Parathyroid adenoma (tissue), 2 donors: ENCODE data around the gene SIN3A.

ENCODE experiments used
- H2AFZ ChIP-seq: fragments of 300-600 bp; sonication (generic); one replicate; pipeline ENCODE4 v1.7.0; 2017; ENCODE audit warnings: antibody characterized with exemption, mild to moderate bottlenecking
- H3K27ac ChIP-seq: fragments of 300-600 bp; sonication (generic); one replicate; pipeline ENCODE4 v1.7.0; 2017
- H3K27me3 ChIP-seq: fragments of 300-600 bp; sonication (generic); one replicate; pipeline ENCODE4 v1.7.0; 2017; ENCODE audit warnings: low read length; ENCODE audit not compliant: control insufficient read depth, insufficient read depth
- H3K36me3 ChIP-seq: fragments of 300-600 bp; sonication (generic); one replicate; pipeline ENCODE4 v1.7.0; 2017; ENCODE audit warnings: low read length; ENCODE audit not compliant: control insufficient read depth, insufficient read depth
- H3K4me1 ChIP-seq: fragments of 300-600 bp; sonication (generic); one replicate; pipeline ENCODE4 v1.7.0; 2017; ENCODE audit warnings: control low read depth
- H3K4me2 ChIP-seq: fragments of 300-600 bp; sonication (generic); one replicate; pipeline ENCODE4 v1.7.0; 2017; ENCODE audit warnings: low read length
- H3K4me3 ChIP-seq: fragments of 300-600 bp; sonication (generic); one replicate; pipeline ENCODE4 v1.7.0; 2017; ENCODE audit warnings: low read depth, low read length
- H3K79me2 ChIP-seq: fragments of 300-600 bp; sonication (generic); one replicate; pipeline ENCODE4 v1.7.0; 2017; ENCODE audit warnings: control low read depth
- H3K9ac ChIP-seq: fragments of 300-600 bp; sonication (generic); one replicate; pipeline ENCODE4 v1.7.0; 2017; ENCODE audit warnings: mild to moderate bottlenecking
- H3K9me3 ChIP-seq: fragments of 300-600 bp; sonication (generic); one replicate; pipeline ENCODE4 v1.7.0; 2017; ENCODE audit warnings: low read length; ENCODE audit not compliant: control insufficient read depth
- TF ChIP-seq, protein P1 (sequence below): fragments of 300-600 bp; sonication (generic); IDR thresholded peaks from one replicate; pipeline ENCODE4 v1.7.0; 2017; ENCODE audit warnings: antibody characterized with exemption, mild to moderate bottlenecking
- donor health status: primary hyperparathyroidism.

The SIN3A gene

DNA sequence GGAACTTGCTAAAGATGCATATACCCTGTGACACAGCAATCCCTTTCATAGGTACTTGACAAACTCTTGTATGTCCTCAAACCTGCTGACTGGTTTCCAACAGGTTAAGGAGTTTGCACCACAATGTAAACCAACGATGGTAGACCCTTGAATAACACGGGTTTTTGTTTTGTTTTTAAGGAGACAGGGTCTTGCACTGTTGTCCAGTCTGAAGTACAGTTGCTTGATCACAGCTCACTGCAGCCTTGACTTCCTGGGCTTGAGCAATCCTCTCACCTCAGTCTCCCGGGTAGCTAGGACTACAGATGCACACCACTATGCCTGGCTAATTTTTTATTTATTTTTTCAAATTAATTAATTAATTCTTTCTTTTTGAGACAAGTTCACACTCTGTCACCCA lies 23.3 kb downstream of the SIN3A start:
- Histone ChIP-seq H2AFZ (no peak overlapping the region), H3K27ac (no peak overlapping the region), H3K27me3 (no peaks in the 10 kb centered on the region), H3K4me1 (no peaks in the 10 kb centered on the region), H3K4me2 (no peak overlapping the region), H3K36me3 (no peaks in the 10 kb centered on the region), H3K9me3 (no peaks in the 10 kb centered on the region), H3K4me3 (no peak overlapping the region), H3K79me2 (peaks cover 23% of the 10 kb centered on the region), H3K9ac (no peak overlapping the region)
- TF ChIP-seq, protein P1, sequence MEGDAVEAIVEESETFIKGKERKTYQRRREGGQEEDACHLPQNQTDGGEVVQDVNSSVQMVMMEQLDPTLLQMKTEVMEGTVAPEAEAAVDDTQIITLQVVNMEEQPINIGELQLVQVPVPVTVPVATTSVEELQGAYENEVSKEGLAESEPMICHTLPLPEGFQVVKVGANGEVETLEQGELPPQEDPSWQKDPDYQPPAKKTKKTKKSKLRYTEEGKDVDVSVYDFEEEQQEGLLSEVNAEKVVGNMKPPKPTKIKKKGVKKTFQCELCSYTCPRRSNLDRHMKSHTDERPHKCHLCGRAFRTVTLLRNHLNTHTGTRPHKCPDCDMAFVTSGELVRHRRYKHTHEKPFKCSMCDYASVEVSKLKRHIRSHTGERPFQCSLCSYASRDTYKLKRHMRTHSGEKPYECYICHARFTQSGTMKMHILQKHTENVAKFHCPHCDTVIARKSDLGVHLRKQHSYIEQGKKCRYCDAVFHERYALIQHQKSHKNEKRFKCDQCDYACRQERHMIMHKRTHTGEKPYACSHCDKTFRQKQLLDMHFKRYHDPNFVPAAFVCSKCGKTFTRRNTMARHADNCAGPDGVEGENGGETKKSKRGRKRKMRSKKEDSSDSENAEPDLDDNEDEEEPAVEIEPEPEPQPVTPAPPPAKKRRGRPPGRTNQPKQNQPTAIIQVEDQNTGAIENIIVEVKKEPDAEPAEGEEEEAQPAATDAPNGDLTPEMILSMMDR = no peak

DNA sequence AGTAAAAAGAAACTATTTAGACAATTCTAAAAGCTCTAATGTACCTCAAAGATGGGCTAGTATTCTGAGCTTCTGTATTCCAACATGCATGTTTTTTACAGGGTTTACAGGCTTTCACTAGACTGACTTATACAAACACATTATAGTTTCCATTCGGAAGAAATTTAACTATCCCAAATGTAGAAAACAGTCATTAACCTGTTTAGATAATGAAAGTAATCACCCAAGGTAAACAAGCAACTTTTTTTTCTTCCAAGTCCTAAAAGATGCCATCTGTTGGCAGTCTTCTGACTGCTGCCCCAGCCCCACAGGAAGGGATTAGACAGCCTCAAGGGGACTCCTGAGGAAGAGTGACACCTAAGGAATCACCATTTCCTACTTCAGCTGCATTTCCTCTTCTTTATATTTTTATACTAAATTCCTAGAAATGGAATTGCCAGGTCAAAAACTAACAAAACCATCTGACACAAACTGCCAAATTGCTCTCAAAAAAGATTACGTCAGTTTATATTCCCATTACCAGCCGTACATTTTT lies 25.5 kb downstream of the SIN3A start:
- H3K27ac ChIP-seq = no peak overlapping the region
- H3K9ac ChIP-seq = no peak overlapping the region
- H2AFZ ChIP-seq = no peak overlapping the region
- no peak overlapping the region for H3K4me2 ChIP-seq
- peaks cover 14% of the 10 kb centered on the region for H3K79me2 ChIP-seq
- TF ChIP-seq, protein P1 = no peak
- H3K9me3 ChIP-seq = no peaks in the 10 kb centered on the region
- no peaks in the 10 kb centered on the region for H3K4me1 ChIP-seq
- H3K36me3 ChIP-seq = no peaks in the 10 kb centered on the region
- H3K27me3 ChIP-seq = no peaks in the 10 kb centered on the region
- no peak overlapping the region for H3K4me3 ChIP-seq

DNA sequence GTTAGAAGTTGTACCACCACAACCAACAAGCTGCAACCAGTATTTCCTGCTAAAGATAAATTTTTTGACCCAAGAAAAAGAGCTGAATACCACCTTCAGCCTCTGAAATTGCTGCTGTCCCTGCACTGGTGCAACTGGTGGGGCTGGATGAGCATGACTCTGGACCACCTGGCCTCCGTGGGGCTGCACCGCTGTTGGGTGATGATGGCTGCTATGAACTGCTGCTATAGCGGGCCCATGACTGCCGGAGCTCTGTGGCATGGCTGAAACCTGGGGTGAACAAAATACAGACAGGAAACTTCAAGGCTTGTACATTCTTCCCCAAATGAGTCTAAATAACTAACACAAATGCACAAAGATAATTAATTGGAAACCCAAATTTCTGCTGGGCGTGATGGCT lies 28.9 kb downstream of the SIN3A start:
- H3K4me1 ChIP-seq = no peaks in the 10 kb centered on the region
- no peak overlapping the region for H3K9ac ChIP-seq
- H3K27ac ChIP-seq = no peak overlapping the region
- no peaks in the 10 kb centered on the region for H3K36me3 ChIP-seq
- TF ChIP-seq, protein P1 = no peak
- H2AFZ ChIP-seq = no peak overlapping the region
- peaks cover 16% of the 10 kb centered on the region for H3K79me2 ChIP-seq
- no peak overlapping the region for H3K4me3 ChIP-seq
- no peak overlapping the region for H3K4me2 ChIP-seq
- H3K9me3 ChIP-seq = no peaks in the 10 kb centered on the region
- no peaks in the 10 kb centered on the region for H3K27me3 ChIP-seq

DNA sequence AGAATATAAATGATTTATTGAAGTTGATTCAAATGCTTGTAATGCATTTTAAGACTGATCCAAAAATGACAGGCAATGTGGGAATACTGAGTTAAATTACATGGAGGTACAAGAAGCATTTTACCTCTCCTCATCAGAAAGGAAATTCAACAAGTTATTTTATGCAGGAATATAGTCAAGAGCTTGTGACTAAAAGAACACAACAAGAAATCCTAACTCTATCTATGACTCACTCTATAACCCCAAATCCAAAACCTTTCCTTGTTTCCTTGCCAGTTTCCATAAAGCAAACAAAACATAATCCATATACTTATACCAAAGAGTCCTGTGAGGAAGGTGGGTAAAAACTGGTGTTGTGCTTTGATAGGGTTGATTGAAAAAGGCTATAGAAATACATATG lies 30.8 kb downstream of the SIN3A start:
- Histone ChIP-seq H3K4me3 (no peak overlapping the region), H3K27me3 (no peaks in the 10 kb centered on the region), H2AFZ (no peak overlapping the region), H3K79me2 (peaks cover 11% of the 10 kb centered on the region), H3K27ac (no peak overlapping the region), H3K9ac (no peak overlapping the region), H3K4me1 (no peaks in the 10 kb centered on the region), H3K4me2 (no peak overlapping the region), H3K36me3 (no peaks in the 10 kb centered on the region), H3K9me3 (no peaks in the 10 kb centered on the region)
- TF ChIP-seq, protein P1 = no peak

DNA sequence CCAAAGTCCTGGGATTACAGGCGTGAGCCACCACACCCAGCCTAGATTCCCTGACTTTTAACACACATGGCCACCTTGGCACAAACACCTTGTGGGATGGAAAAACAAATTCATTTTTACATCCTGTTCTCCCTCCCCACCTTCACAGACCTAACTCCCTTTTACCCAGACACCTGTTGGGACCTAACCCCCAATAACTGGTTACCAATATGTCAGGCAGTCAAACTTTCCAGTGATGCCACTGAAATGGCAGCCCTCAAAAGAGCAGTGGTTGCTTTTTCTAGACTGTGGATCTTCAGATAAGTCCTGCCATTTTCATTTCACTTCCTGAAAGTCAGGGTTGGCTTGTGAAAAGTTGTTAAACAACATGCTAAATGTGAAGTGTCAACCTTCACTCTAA lies 34.9 kb downstream of the SIN3A start:
- Histone ChIP-seq H3K27ac (no peak overlapping the region), H3K9me3 (no peaks in the 10 kb centered on the region), H2AFZ (no peak overlapping the region), H3K4me1 (no peaks in the 10 kb centered on the region), H3K79me2 (peaks cover 7% of the 10 kb centered on the region), H3K9ac (no peak overlapping the region), H3K27me3 (no peaks in the 10 kb centered on the region), H3K4me3 (no peak overlapping the region), H3K4me2 (no peak overlapping the region), H3K36me3 (no peaks in the 10 kb centered on the region)
- TF ChIP-seq, protein P1 = no peak
